ENCODE measurements around the gene CXXC1. TPM values are rescaled to one million over a fixed set of nuclear protein-coding genes. Genes with fewer than 3 reads are reported as not detected.
"Not testable (repeated sequence)": the region's sequence is repeated elsewhere in the genome, so short reads cannot be mapped to it uniquely, and the experiment has no call there.

The CXXC1 gene
- polyA plus RNA-seq, 3 donors = 30.9 to 227 (median 33.4) TPM

- no peaks in the 10 kb centered on the region for H3K36me3 Mint-ChIP-seq
- no peaks in the 10 kb centered on the region for H3K27me3 ChIP-seq (ENCODE audit: control insufficient read depth in 2 of 2, insufficient read depth in 2 of 2, low read length in 2 of 2)
- no peaks in the 10 kb centered on the region for H3K79me2 ChIP-seq (ENCODE audit: insufficient read depth, low read length)
- H3K4me3 Mint-ChIP-seq = no peak overlapping the region
- no peak overlapping the region for H3K27ac Mint-ChIP-seq
- H3K9me3 ChIP-seq (replicated peaks in 1 of 2; ENCODE audit: control insufficient read depth in 1 of 2, insufficient read depth in 1 of 2, low read length in 2 of 2) = no peaks in the 10 kb centered on the region
- H3K36me3 ChIP-seq (replicated peaks in 1 of 2; ENCODE audit: control insufficient read depth in 1 of 2, insufficient read depth in 2 of 2, low read length in 2 of 2) = no peaks in the 10 kb centered on the region
- no peak overlapping the region for H3K4me2 ChIP-seq (replicated peaks; ENCODE audit: extremely low read depth, low read length, poor library complexity, severe bottlenecking)
- peaks cover 0 to 12% (median 2%) of the 10 kb centered on the region in 7 donors for H3K9me3 Mint-ChIP-seq
- H3K27ac ChIP-seq (ENCODE audit: low read depth in 1 of 2, low read length in 2 of 2) = no peak overlapping the region
- peaks cover 1 to 10% (median 9%) of the 10 kb centered on the region in 3 donors for H3K27me3 Mint-ChIP-seq (ENCODE audit: low read depth in 3 of 3)
- no peak for TF ChIP-seq CTCF (IDR thresholded peaks at IDR 0.05)
- no peak overlapping the region for H3K9ac ChIP-seq (ENCODE audit: insufficient read depth, low read length, poor library complexity, severe bottlenecking)
- intact Hi-C loops (cut with micrococcal nuclease) = no loop called here
- H4K20me1 ChIP-seq (ENCODE audit: insufficient read depth, low read length) = no peaks in the 10 kb centered on the region
- no peak for DNase-seq
- no peak overlapping the region for H3K4me3 ChIP-seq (replicated peaks in 1 of 3; ENCODE audit: low read depth in 2 of 3, low read length in 3 of 3)
- no peaks in the 10 kb centered on the region for H3K4me1 ChIP-seq (ENCODE audit: control insufficient read depth in 1 of 2, insufficient read depth in 2 of 2, low read length in 2 of 2)
- no peak overlapping the region for H2AFZ ChIP-seq (ENCODE audit: insufficient read depth, low read depth, low read length, poor library complexity, severe bottlenecking)
- H3K4me1 Mint-ChIP-seq = no peaks in the 10 kb centered on the region
Measured at GRCh38 chr18:50249576-50249975, 37.9 kb downstream of the CXXC1 start.

GRCh38 chr18:50247561-50247960 is 39.9 kb downstream of the CXXC1 start:
- H3K79me2 ChIP-seq (ENCODE audit: insufficient read depth, low read length) = no peaks in the 10 kb centered on the region
- H3K27me3 ChIP-seq (ENCODE audit: control insufficient read depth in 2 of 2, insufficient read depth in 2 of 2, low read length in 2 of 2) = no peaks in the 10 kb centered on the region
- H3K4me3 ChIP-seq (replicated peaks in 1 of 3; ENCODE audit: low read depth in 2 of 3, low read length in 3 of 3) = no peak overlapping the region
- no peaks in the 10 kb centered on the region for H3K36me3 ChIP-seq (replicated peaks in 1 of 2; ENCODE audit: control insufficient read depth in 1 of 2, insufficient read depth in 2 of 2, low read length in 2 of 2)
- no peak overlapping the region for H3K4me3 Mint-ChIP-seq
- no peak overlapping the region for H3K4me2 ChIP-seq (replicated peaks; ENCODE audit: extremely low read depth, low read length, poor library complexity, severe bottlenecking)
- H3K9me3 Mint-ChIP-seq = peaks cover 2 to 22% (median 9%) of the 10 kb centered on the region in 7 donors
- TF ChIP-seq CTCF (IDR thresholded peaks at IDR 0.05) = no peak
- no peak overlapping the region for H3K27ac Mint-ChIP-seq
- intact Hi-C loops (cut with micrococcal nuclease) = no loop called here
- no peaks in the 10 kb centered on the region for H3K4me1 ChIP-seq (ENCODE audit: control insufficient read depth in 1 of 2, insufficient read depth in 2 of 2, low read length in 2 of 2)
- no peak for DNase-seq
- H4K20me1 ChIP-seq (ENCODE audit: insufficient read depth, low read length) = no peaks in the 10 kb centered on the region
- H2AFZ ChIP-seq (ENCODE audit: insufficient read depth, low read depth, low read length, poor library complexity, severe bottlenecking) = no peak overlapping the region
- H3K36me3 Mint-ChIP-seq = no peaks in the 10 kb centered on the region
- H3K4me1 Mint-ChIP-seq = no peaks in the 10 kb centered on the region
- no peak overlapping the region for H3K27ac ChIP-seq (ENCODE audit: low read depth in 1 of 2, low read length in 2 of 2)
- no peaks in the 10 kb centered on the region for H3K9me3 ChIP-seq (replicated peaks in 1 of 2; ENCODE audit: control insufficient read depth in 1 of 2, insufficient read depth in 1 of 2, low read length in 2 of 2)
- no peak overlapping the region for H3K9ac ChIP-seq (ENCODE audit: insufficient read depth, low read length, poor library complexity, severe bottlenecking)
- H3K27me3 Mint-ChIP-seq (ENCODE audit: low read depth in 3 of 3) = peaks cover 4 to 12% (median 8%) of the 10 kb centered on the region in 3 donors

GRCh38 chr18:50241768-50242167 is 45.7 kb downstream of the CXXC1 start:
- H2AFZ ChIP-seq (ENCODE audit: insufficient read depth, low read depth, low read length, poor library complexity, severe bottlenecking); H3K4me3 Mint-ChIP-seq; H3K9ac ChIP-seq (ENCODE audit: insufficient read depth, low read length, poor library complexity, severe bottlenecking); H3K4me1 ChIP-seq (ENCODE audit: control insufficient read depth in 1 of 2, insufficient read depth in 2 of 2, low read length in 2 of 2); H4K20me1 ChIP-seq (ENCODE audit: insufficient read depth, low read length); H3K4me3 ChIP-seq (replicated peaks in 1 of 3; ENCODE audit: low read depth in 2 of 3, low read length in 3 of 3); H3K4me1 Mint-ChIP-seq; DNase-seq; H3K79me2 ChIP-seq (ENCODE audit: insufficient read depth, low read length); H3K27ac ChIP-seq (ENCODE audit: low read depth in 1 of 2, low read length in 2 of 2); H3K36me3 Mint-ChIP-seq; H3K27me3 ChIP-seq (ENCODE audit: control insufficient read depth in 2 of 2, insufficient read depth in 2 of 2, low read length in 2 of 2); H3K4me2 ChIP-seq (replicated peaks; ENCODE audit: extremely low read depth, low read length, poor library complexity, severe bottlenecking); intact Hi-C loops (cut with micrococcal nuclease); H3K36me3 ChIP-seq (replicated peaks in 1 of 2; ENCODE audit: control insufficient read depth in 1 of 2, insufficient read depth in 2 of 2, low read length in 2 of 2): not testable (repeated sequence)
- H3K9me3 Mint-ChIP-seq = peaks cover 14 to 38% (median 28%) of the 10 kb centered on the region in 7 donors
- H3K27ac Mint-ChIP-seq = peak overlapping the region in 1 of 7 donors; percentile 6
- 94% methylated on average over 4 of the region's 8 CpGs for WGBS (ENCODE audit: insufficient coverage)
- peaks cover 8 to 19% of the 10 kb centered on the region in 2 donors for H3K9me3 ChIP-seq (replicated peaks in 1 of 2; ENCODE audit: control insufficient read depth in 1 of 2, insufficient read depth in 1 of 2, low read length in 2 of 2)
- peaks cover 2 to 12% (median 3%) of the 10 kb centered on the region in 3 donors for H3K27me3 Mint-ChIP-seq (ENCODE audit: low read depth in 3 of 3)

Measured in CD14-positive monocyte (primary cell).